AG10803 (cell line): ENCODE measurements around the gene PIP4K2C.

Source experiments
- DNase-seq: peaks from one replicate; pipeline ENCODE4 v3.0.0; 2010; ENCODE audit warnings: low read depth
- H3K4me3 ChIP-seq: 2 replicates; pipeline ENCODE4 v1.5.1; 2011; ENCODE audit warnings: mild to moderate bottlenecking, low read length, control low read depth
- CTCF ChIP-seq: conservative IDR thresholded peaks from 2 replicates; pipeline ENCODE4 v1.5.1; 2011; ENCODE audit warnings: mild to moderate bottlenecking, low read length, control low read depth, inconsistent platforms

PIP4K2C gene

GRCh38 chr12:57575771-57576612 is 15.0 kb upstream of the PIP4K2C start:
- no peak for DNase-seq
- no peak overlapping the region for H3K4me3 ChIP-seq
- no peak for TF ChIP-seq CTCF

GRCh38 chr12:57576613-57577160 is 14.3 kb upstream of the PIP4K2C start:
- no peak for TF ChIP-seq CTCF
- no peak for DNase-seq
- no peak overlapping the region for H3K4me3 ChIP-seq

DNA sequence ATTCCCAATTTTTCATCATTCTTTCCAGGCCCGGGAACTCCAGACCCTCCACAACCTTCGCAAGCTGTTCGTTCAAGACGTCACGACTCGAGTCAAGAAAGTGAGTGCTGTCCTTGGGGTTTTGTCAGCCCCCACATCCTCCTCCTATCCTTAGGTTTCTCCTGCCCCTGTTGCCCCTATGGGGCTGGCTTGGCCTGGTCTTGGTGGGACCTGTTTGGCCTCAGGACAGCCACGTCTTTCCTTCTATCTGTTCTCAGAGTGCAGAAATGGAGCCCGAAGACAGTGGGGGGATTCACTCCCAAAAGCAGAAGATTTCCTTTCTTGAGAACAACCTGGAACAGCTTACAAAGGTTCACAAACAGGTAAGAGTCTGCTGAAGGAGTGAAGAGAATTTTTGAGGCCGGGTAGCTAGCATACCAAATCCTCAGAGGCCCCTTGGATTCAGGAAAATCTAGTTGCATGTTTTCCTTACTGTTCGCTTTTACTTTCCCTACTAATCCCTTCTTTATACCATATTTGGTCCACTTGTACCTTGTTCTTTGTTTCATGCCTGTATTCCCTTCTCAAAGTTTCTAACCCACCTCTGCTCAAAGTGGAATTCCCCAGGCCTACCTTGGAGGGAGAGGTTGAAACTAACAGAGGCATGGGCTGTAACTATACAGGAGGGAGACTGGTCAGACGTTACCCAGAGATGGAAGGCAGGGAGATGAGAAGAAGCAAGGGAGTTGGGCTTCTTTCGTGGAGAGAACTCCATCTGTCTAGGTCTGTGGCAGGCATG is 12.8 kb upstream of the PIP4K2C start:
- TF ChIP-seq CTCF, result no peak
- no peak for DNase-seq
- no peak overlapping the region for H3K4me3 ChIP-seq

DNA sequence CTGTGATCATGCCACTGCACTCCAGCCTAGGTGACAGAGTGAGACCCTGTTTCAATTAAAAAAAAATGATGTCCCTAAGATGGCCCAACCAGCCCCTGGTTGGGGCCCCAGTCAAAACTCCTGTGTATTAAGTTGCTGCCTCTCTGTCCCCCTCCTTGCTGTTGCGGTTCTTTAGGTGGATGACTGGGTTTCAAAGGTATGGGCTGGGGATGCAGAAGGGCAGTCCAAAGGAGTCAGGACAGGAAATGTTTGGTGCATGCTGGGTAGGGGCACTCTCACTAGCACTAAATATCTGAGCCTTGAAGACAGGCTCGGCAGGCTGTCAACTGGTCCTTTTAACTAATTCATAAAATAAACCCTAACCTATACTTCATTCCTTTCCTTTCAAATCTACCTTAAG is 12.0 kb upstream of the PIP4K2C start:
- no peak for TF ChIP-seq CTCF
- DNase-seq, result peak; percentile 15

DNA sequence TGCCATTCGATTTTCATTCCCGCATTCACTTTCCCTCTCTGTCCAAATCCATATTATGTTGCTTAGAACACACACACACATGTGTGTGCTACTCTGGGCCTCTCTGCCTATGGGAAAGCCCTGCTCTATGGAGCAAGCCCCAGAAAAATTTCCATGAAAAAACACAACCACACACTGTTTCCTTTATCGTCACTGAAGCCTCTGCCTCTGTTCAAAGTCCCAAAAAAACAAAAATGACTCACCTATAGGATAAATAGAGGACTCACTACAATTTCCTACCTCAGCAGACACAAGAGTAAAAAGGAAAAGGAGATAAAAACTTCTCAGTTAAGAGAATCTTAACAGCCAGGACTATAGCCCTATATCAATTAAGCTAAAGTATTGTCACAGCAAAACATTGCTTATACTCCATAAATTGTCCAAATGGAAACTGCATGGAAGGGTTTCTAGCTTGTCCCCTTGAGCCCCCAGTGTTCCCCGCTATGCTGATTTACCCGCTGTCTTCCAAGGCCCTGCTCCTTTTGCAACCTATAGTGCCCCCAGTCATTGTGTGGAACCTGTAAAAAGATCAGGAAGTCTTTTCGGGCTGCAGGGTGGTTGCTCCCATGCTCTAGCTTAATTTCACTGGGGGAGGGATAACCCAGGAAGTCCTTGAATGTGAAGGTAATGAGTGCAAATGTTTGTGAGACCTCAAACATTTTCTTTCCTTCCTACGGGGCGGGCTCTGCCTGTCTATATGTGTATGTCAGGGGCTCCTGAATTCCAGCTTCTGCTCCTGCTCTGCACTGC is 11.1 kb upstream of the PIP4K2C start:
- no peak for DNase-seq
- H3K4me3 ChIP-seq, result no peak overlapping the region
- no peak for TF ChIP-seq CTCF

More for the DNA sequence above, 12.0 kb upstream of the PIP4K2C start:
- no peak overlapping the region for H3K4me3 ChIP-seq

- DNase-seq, result no peak
- no peak overlapping the region for H3K4me3 ChIP-seq
- TF ChIP-seq CTCF, result no peak
These were observed 10.6 kb upstream of the PIP4K2C start for GRCh38 chr12:57580466-57580795.
